Measurements from ENCODE around the gene PTPN9. TPM values are rescaled to one million over a fixed set of nuclear protein-coding genes. Genes with fewer than 3 reads are reported as not detected.

Gene PTPN9
- total and polyA plus RNA-seq, 10 of the 15 experiments (the other 5 are each of a cell fraction or from before 2014, with no cell fraction given) = 7.8 to 29.1 (median 18.5) TPM

GRCh38 chr15:75453703-75454470, 125.2 kb downstream of the PTPN9 start (continued):
- no peak for TF ChIP-seq BCLAF1 (IDR thresholded peaks at IDR 0.05)
- peak; percentile 86 for TF ChIP-seq ATF7 (IDR thresholded peaks at IDR 0.05; ENCODE audit: low read depth)
- TF ChIP-seq IRF3 (IDR thresholded peaks at IDR 0.05) = peak; percentile 79
- TF ChIP-seq NRF1 (conservative IDR thresholded peaks at IDR 0.05; ENCODE audit: low read depth, low read length) = 0 out of 2 replicates have a peak, but pooled peaks have one; percentile 33
- no peak for TF ChIP-seq REST (IDR thresholded peaks at IDR 0.05; ENCODE audit: low read depth, low read length)
- no peak for TF ChIP-seq SMARCA5 (IDR thresholded peaks at IDR 0.05)
- no peak for TF ChIP-seq SREBF2 (IDR thresholded peaks at IDR 0.05; ENCODE audit: low read length)
- no peak for TF ChIP-seq CHD1 (IDR thresholded peaks at IDR 0.05; ENCODE audit: low read depth, low read length)
